ENCODE measurements around the gene MCC.

MCC gene

DNA sequence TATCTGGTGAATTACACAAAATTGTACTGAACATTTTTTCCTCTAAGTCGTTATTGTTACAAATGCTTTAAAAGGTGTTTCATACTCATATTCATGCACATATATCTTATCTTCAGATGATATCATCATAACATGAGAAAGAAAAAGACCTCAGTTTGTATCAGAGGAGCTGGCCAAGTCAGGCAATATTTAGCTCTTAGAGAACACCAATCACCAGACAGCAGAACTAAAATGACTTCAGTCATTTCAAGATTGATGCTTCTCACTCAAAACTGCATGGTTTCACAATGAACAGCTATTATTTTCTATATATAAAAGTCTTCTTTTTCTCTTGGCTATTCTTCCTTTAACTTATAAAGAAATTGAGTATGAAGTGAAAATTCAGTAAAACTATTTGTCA lies 98.0 kb downstream of the MCC start:
- TF ChIP-seq, protein P1, sequence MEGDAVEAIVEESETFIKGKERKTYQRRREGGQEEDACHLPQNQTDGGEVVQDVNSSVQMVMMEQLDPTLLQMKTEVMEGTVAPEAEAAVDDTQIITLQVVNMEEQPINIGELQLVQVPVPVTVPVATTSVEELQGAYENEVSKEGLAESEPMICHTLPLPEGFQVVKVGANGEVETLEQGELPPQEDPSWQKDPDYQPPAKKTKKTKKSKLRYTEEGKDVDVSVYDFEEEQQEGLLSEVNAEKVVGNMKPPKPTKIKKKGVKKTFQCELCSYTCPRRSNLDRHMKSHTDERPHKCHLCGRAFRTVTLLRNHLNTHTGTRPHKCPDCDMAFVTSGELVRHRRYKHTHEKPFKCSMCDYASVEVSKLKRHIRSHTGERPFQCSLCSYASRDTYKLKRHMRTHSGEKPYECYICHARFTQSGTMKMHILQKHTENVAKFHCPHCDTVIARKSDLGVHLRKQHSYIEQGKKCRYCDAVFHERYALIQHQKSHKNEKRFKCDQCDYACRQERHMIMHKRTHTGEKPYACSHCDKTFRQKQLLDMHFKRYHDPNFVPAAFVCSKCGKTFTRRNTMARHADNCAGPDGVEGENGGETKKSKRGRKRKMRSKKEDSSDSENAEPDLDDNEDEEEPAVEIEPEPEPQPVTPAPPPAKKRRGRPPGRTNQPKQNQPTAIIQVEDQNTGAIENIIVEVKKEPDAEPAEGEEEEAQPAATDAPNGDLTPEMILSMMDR (IDR thresholded peaks at IDR 0.05; ENCODE audit: insufficient read depth, missing control alignments) = no peak
- FAIRE-seq = no peak
- DNase-seq (ENCODE audit: insufficient read length, low spot score) = no peak

- TF ChIP-seq, protein P1 (IDR thresholded peaks at IDR 0.05; ENCODE audit: insufficient read depth, missing control alignments) = no peak
- no peak for DNase-seq (ENCODE audit: insufficient read length, low spot score)
- no peak for FAIRE-seq
Observed at GRCh38 chr5:113389116-113389515, 99.1 kb downstream of the MCC start.

DNA sequence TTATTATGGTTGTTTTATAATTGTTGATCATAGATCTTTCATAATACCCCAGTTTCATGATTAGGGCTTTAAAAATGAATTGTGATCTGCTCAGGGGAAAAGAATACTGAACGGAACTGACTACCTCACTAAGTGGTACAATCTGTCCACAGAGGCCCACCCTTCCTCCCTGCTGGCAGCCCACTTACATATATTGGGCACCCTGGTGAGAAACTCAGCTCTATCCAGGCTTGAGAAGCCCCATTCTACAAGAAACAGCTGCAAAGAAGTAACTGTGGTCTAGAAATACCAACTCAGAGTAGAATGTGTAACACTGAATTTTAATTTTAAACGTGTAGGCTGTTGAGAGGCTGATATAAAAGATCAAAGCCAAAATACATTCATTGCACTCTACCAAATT lies 100.4 kb downstream of the MCC start:
- FAIRE-seq = no peak
- TF ChIP-seq, protein P1 (IDR thresholded peaks at IDR 0.05; ENCODE audit: insufficient read depth, missing control alignments) = no peak
- no peak for DNase-seq (ENCODE audit: insufficient read length, low spot score)

GRCh38 chr5:113384782-113385285 lies 103.4 kb downstream of the MCC start:
- FAIRE-seq (no peak), DNase-seq (ENCODE audit: insufficient read length, low spot score) (no peak)

GRCh38 chr5:113382731-113383130 lies 105.5 kb downstream of the MCC start:
- DNase-seq (ENCODE audit: insufficient read length, low spot score) = no peak
- TF ChIP-seq, protein P1 (IDR thresholded peaks at IDR 0.05; ENCODE audit: insufficient read depth, missing control alignments) = no peak
- no peak for FAIRE-seq

More at GRCh38 chr5:113384782-113385285, 103.4 kb downstream of the MCC start:
- TF ChIP-seq, protein P1 (IDR thresholded peaks at IDR 0.05; ENCODE audit: insufficient read depth, missing control alignments) = no peak

DNA sequence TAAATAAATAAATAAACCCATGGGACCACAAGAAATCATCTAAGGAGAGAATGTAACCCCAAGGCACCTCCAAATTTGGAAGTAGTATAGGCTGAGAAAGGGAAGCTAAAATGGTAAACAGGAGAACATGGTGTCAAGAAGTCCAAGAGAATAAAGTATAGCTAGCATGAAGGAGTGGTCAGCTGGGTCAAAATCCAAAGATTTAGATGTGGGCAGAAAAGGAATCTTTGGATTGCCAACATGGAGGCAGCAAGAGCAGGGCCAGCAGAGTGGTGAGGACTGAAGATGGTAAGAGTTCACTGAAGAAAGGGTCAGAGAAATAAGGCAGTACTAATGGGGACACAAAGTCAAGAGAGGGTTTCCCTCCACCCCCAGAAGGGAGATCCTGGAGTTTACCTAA lies 106.5 kb downstream of the MCC start:
- TF ChIP-seq, protein P1 (IDR thresholded peaks at IDR 0.05; ENCODE audit: insufficient read depth, missing control alignments) = no peak
- no peak for FAIRE-seq
- DNase-seq (ENCODE audit: insufficient read length, low spot score) = no peak

GRCh38 chr5:113380807-113381326 lies 107.4 kb downstream of the MCC start:
- DNase-seq (ENCODE audit: insufficient read length, low spot score) = no peak
- TF ChIP-seq, protein P1 (IDR thresholded peaks at IDR 0.05; ENCODE audit: insufficient read depth, missing control alignments) = no peak
- FAIRE-seq = no peak
